8988T (cell line): ENCODE measurements around the gene DNAJC11.

Experiments
- DNase-seq: peaks from one replicate; pipeline ENCODE4 v3.0.0; 2011

DNAJC11 gene

DNA sequence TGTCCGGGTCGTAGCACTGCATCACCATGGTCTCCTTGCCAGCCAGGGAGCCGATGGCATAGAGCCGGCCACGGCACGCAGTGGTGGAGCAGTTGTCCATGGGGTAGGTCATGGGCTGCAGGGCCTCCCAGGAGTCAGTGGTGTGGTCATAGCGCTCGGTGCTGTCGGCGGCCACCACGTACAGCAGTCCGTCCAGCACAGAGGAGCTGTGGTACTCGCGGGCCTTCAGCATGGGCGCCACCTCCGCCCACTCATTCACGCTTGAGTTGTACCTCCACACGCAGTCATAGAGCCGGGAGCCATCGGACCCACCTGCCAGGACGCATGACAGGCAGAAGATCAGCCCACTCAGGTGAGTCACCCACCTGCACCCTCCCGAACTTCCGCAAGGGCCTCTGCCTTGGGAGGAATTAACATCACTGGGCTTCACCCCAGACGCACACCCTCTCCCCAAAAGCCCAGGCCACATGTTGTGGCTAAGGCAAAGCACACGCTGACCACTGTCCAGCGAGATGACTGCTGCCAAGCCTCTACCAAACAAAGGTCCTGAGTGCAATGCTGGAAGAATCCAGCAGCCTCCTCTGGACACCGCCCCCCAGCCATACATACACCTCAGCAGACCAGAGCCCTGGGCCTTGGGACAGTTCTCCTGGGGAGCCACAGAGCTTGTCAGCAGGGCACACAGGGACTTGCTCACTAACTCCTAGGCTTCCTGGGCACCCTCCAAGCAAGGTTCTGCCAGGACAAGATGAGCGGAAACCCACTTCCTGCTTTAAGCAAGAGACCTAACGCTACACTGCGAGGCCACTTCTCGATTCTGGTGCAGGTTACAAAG lies 102.3 kb downstream of the DNAJC11 start:
- no peak for DNase-seq

DNA sequence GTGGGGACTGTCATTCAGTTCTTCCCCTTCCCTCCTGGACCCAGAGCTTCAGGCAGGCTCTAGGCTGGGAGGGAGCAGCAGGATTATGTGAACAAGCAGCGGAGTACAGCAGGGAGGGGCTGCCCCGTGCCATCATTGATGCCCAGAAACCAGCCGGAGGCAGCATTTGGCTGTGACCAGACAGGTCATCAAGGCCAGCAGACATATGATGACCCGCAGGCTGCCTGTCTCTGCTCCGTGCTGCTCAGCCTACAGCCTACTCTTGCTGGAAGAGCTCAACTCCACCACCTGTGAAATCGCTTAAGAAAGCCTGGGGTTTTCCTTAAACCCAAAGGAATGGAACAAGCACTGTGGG lies 103.9 kb downstream of the DNAJC11 start:
- no peak for DNase-seq

- no peak for DNase-seq
Measured at GRCh38 chr1:6596886-6597776, 104.5 kb downstream of the DNAJC11 start.

GRCh38 chr1:6596351-6596750 lies 105.3 kb downstream of the DNAJC11 start:
- DNase-seq, result no peak

- DNase-seq, result no peak
Measured at GRCh38 chr1:6594977-6595740, 106.5 kb downstream of the DNAJC11 start.

DNA sequence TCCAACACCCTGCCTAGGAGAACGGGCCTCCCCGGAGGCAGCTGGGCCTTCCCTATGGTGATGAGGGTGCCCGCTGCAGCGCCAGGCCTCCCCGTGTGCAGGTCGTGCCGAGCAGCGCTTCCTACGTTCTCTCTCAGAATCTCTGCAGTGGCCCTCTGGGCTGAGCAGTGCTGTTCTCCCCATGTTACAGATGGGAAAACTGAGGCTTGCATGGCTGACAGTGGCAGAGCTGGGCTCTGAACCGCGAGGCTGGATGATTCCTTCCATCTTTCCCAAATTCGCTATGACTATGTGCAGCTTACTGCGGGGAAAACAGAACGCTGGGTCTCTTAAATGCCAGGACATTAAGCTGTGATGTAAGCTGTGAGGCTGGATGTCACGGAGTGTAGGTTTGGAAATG lies 107.8 kb downstream of the DNAJC11 start:
- no peak for DNase-seq

GRCh38 chr1:6592865-6593593 lies 108.6 kb downstream of the DNAJC11 start:
- DNase-seq, result no peak

GRCh38 chr1:6592441-6592840 lies 109.2 kb downstream of the DNAJC11 start:
- DNase-seq, result no peak

GRCh38 chr1:6591644-6592043 lies 110.0 kb downstream of the DNAJC11 start:
- no peak for DNase-seq

GRCh38 chr1:6591222-6591621 lies 110.4 kb downstream of the DNAJC11 start:
- no peak for DNase-seq

DNA sequence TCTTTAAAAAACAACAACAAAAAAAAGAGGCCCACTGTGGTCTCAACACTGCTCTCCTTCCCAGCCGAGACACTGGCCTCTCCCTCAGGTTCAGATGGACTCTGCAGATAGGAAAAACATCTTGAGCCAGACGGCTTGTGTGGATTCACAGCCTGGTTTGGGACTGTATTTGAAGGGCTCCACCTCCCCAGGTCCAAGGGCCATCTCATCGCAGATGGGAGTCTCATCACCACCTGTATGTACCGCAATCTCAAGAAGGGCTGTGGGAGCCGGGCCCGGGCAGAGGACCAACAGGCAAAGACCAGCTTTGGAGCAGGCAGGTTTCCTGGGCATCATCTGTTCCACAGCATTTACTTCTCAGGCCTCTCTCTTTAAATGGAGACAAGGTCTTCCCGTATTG lies 111.6 kb downstream of the DNAJC11 start:
- DNase-seq, result no peak

- DNase-seq, result no peak
Measured at GRCh38 chr1:6588893-6589520, 112.6 kb downstream of the DNAJC11 start.

GRCh38 chr1:6588128-6588892 lies 113.3 kb downstream of the DNAJC11 start:
- no peak for DNase-seq

GRCh38 chr1:6587261-6588005 lies 114.2 kb downstream of the DNAJC11 start:
- no peak for DNase-seq

DNA sequence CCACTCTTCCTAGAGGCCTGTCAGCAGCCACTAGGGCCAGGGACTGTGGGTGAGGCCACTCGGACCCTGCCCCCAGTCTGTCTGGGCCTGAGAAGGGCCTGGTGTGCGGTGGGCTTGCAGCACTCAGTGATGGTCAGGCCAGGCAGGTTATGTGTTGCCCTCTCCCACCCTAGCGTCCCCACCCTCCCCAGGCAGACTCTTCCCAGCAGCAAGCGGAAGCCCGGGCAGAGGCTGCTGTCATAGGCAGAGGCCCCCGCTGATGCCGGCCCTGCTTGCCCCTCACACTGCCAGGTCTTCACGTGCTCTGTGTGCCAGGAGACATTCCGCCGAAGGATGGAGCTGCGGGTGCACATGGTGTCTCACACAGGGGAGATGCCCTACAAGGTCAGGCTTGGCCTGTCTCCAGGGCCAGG lies 115.2 kb downstream of the DNAJC11 start:
- no peak for DNase-seq

DNA sequence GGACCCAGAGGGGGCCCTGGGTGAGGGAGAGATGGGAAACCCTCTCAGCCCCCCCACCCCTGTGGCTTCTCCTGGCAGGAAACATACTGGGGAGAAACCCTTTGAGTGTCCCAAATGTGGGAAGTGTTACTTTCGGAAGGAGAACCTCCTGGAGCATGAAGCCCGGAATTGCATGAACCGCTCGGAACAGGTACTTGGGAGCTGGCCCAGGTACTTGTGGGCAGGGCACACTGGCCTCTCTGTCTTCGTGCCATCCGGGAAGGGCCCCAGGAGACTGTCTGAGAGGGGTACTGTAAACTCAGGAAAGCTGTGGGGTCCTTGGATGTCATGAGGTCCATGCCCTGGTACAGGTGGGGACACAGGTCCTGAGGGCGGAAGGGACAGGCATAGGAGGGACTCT lies 115.8 kb downstream of the DNAJC11 start:
- DNase-seq, result no peak

GRCh38 chr1:6585081-6585722 lies 116.4 kb downstream of the DNAJC11 start:
- DNase-seq, result no peak
